SU-DHL-6 (cell line): ENCODE results near the gene EIF4E1B.

ENCODE experiments used
- CTCF ChIP-seq: fragments of 200-600 bp; sonication (generic); IDR thresholded peaks from one replicate; pipeline ENCODE4 v1.5.1; 2017; ENCODE audit warnings: antibody characterized with exemption, mild to moderate bottlenecking, low read length, moderate library complexity; ENCODE audit not compliant: insufficient read depth, poor library complexity, severe bottlenecking
- EZH2phosphoT487 ChIP-seq: fragments of 200-600 bp; sonication (generic), shearing (Covaris generic); conservative IDR thresholded peaks from 2 replicates; pipeline ENCODE4 v1.6.1; 2018; ENCODE audit warnings: mild to moderate bottlenecking, antibody characterized with exemption, low read length, moderate library complexity, mixed read lengths

- TF ChIP-seq CTCF (no peak), EZH2phosphoT487 (no peak)
Observed at GRCh38 chr5:176638437-176638836, 8.0 kb downstream of the EIF4E1B start.
